ENCODE results near the gene IL6R. TPM values are rescaled to one million over a fixed set of nuclear protein-coding genes. Genes with fewer than 3 reads are reported as not detected.

IL6R gene
- polyA plus RNA-seq, 3 donors: 6.5 to 8.2 (median 6.8) TPM

Other genes with a start within 250 kb of the IL6R start
- gene TPM3, start 213.2 kb upstream of the IL6R start, polyA plus RNA-seq (ENCODE audit: insufficient read length in 3 of 3): 100 to 1,000 TPM; 269 to 295 (median 275) TPM
- not detected for gene CFAP141, start 199.0 kb upstream of the IL6R start, polyA plus RNA-seq (ENCODE audit: insufficient read length in 3 of 3)
- gene UBAP2L, start 184.4 kb upstream of the IL6R start, polyA plus RNA-seq (ENCODE audit: insufficient read length in 3 of 3): 100 to 1,000 TPM; 184 to 191 (median 185) TPM
- gene HAX1, start 132.7 kb upstream of the IL6R start, polyA plus RNA-seq (ENCODE audit: insufficient read length in 3 of 3): 10 to 100 TPM; 77.6 to 83.4 (median 79.7) TPM
- under 1 TPM; 0.09 to 0.14 (median 0.09) TPM for gene AQP10, start 84.2 kb upstream of the IL6R start, polyA plus RNA-seq (ENCODE audit: insufficient read length in 3 of 3)
- gene ATP8B2, start 79.8 kb upstream of the IL6R start, polyA plus RNA-seq (ENCODE audit: insufficient read length in 3 of 3): 10 to 100 TPM; 25.1 to 28.1 (median 25.7) TPM
- 1 to 10 TPM in 2 of 3 donors, under 1 TPM in 1; 0.93 to 2.2 (median 1.0) TPM for gene TDRD10, start 96.9 kb downstream of the IL6R start, polyA plus RNA-seq (ENCODE audit: insufficient read length in 3 of 3)
- gene SHE, start 97.1 kb downstream of the IL6R start, polyA plus RNA-seq (ENCODE audit: insufficient read length in 3 of 3): 10 to 100 TPM in 2 of 3 donors, 1 to 10 TPM in 1; 9.9 to 12.3 (median 10.4) TPM
- gene UBE2Q1, start 153.3 kb downstream of the IL6R start, polyA plus RNA-seq (ENCODE audit: insufficient read length in 3 of 3): 100 to 1,000 TPM in 2 of 3 donors, 10 to 100 TPM in 1; 99.9 to 118 (median 116) TPM
- gene CHRNB2, start 162.4 kb downstream of the IL6R start, polyA plus RNA-seq (ENCODE audit: insufficient read length in 3 of 3): under 1 TPM; 0.41 to 0.61 (median 0.43) TPM
- 100 to 1,000 TPM; 144 to 150 (median 146) TPM for gene ADAR, start 202.8 kb downstream of the IL6R start, polyA plus RNA-seq (ENCODE audit: insufficient read length in 3 of 3)

Measured in renal cortex interstitium (tissue), 3 donors.